ENCODE measurements around the gene SLC39A10.

The SLC39A10 gene

DNA sequence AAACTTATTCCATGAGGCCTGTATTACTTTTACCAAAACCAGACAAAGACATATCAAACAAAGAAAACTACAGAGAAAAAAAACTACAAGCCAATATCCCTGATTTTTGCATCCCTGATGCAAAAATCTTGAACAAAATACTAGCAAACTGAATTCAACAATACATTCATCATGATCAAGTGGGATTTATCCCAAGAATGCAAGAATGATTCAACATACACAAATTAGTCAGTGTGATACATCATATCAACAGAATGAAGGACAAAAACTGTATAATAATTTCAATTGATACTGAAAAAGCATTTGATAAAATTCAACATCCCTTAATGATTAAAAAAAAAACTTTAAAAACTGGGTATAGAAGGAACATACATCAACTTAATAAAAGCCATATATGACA lies 106.8 kb downstream of the SLC39A10 start:
- H3K4me1 Mint-ChIP-seq = no peaks in the 10 kb centered on the region
- ATAC-seq (replicated peaks; ENCODE audit: extremely low read depth, poor library complexity, severe bottlenecking) (no peak), DNase-seq (ENCODE audit: low spot score in 2 of 2) (no peak)
- no peaks in the 10 kb centered on the region for H3K36me3 Mint-ChIP-seq (ENCODE audit: insufficient read depth)
- no peak overlapping the region for H3K4me3 Mint-ChIP-seq
- H3K27me3 Mint-ChIP-seq = no peaks in the 10 kb centered on the region
- H3K9me3 Mint-ChIP-seq = peaks cover 45% of the 10 kb centered on the region
- H3K27ac Mint-ChIP-seq (ENCODE audit: low read depth) = no peak overlapping the region

DNA sequence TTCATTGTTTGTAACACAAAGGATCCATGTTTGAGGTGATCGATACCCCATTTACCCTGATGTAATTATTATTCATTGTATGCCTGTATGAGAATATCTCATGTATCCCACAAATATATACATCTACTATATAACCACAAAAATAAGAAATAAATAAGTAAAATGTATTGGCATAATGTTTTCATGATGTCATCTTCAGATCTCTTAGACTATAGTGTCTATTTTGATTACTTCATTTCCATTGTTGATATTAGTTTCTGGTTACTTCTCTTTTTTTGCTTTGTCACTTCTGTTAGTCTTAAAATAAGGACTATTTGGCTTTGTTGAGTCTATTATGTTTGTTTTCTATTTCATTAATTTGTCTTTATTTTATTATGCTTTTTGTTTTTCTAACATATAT lies 109.7 kb downstream of the SLC39A10 start:
- H3K4me3 Mint-ChIP-seq = no peak overlapping the region
- no peaks in the 10 kb centered on the region for H3K36me3 Mint-ChIP-seq (ENCODE audit: insufficient read depth)
- H3K9me3 Mint-ChIP-seq = peaks cover 44% of the 10 kb centered on the region
- H3K27me3 Mint-ChIP-seq = no peaks in the 10 kb centered on the region
- DNase-seq (ENCODE audit: low spot score in 2 of 2) (no peak), ATAC-seq (replicated peaks; ENCODE audit: extremely low read depth, poor library complexity, severe bottlenecking) (no peak)
- no peaks in the 10 kb centered on the region for H3K4me1 Mint-ChIP-seq
- no peak overlapping the region for H3K27ac Mint-ChIP-seq (ENCODE audit: low read depth)

DNA sequence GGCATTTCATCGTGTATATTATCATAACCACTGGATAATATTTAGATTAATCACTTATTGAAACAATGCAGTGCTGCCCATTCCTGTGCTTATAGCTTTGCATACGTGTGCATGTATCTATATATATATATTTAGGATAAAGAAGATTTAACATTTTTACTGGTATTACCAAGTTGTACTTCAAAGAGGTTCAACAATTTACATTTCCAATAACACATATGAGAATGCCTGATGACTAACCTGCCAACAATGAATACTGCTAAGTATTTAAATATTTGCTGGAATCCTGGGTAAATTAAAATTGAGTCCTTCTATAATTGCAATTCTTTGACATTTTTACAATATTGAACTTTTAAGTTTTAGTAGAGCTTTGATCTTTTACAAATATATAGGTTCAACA lies 111.4 kb downstream of the SLC39A10 start:
- Mint-ChIP-seq H3K36me3 (ENCODE audit: insufficient read depth) (no peaks in the 10 kb centered on the region), H3K27me3 (no peaks in the 10 kb centered on the region), H3K4me1 (no peaks in the 10 kb centered on the region), H3K4me3 (no peak overlapping the region), H3K9me3 (peaks cover 28% of the 10 kb centered on the region), H3K27ac (ENCODE audit: low read depth) (no peak overlapping the region)
- ATAC-seq (replicated peaks; ENCODE audit: extremely low read depth, poor library complexity, severe bottlenecking) (no peak), DNase-seq (ENCODE audit: low spot score in 2 of 2) (no peak)

DNA sequence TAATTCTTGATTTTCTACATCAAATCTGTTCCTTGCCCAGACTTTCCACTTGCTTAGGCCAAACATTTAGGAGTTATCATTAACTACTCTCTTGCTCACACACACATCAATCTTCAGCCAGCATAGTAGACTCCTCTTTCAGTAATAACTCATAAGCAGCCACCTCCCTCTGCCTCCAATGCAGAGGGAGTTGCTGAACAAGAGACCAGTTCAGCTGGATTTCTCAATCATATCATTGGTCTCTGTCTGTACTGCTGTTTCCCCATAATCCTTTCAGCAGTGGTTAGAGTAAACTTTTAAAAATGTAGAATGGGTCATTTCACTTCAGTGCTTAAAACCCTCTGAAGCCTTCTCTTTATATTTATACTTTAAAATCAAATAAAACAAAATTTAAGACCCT lies 112.9 kb downstream of the SLC39A10 start:
- Mint-ChIP-seq H3K27me3 (no peaks in the 10 kb centered on the region), H3K9me3 (peaks cover 18% of the 10 kb centered on the region), H3K4me3 (no peak overlapping the region), H3K4me1 (no peaks in the 10 kb centered on the region), H3K27ac (ENCODE audit: low read depth) (no peak overlapping the region), H3K36me3 (ENCODE audit: insufficient read depth) (peaks cover 2% of the 10 kb centered on the region)
- no peak for DNase-seq (ENCODE audit: low spot score in 2 of 2)
- ATAC-seq (replicated peaks; ENCODE audit: extremely low read depth, poor library complexity, severe bottlenecking) = no peak

DNA sequence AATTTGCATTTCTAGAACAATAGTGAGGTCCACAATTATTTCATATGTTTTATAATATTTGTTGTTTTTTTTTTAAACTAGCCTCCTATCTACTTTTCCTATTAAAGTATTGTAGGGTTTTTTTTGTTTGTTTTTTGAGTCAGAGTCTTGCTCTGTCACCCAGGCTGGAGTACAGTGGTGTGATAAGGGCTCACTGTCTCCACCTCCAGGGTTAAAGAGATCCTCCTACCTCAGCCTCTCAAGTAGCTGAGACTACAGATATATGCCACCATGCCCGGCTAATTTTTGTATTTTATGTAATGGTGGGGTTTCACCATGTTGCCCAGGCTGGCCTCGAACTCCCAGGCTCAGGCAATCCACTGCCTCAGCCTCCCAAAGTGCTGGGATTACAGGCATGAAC lies 122.5 kb downstream of the SLC39A10 start:
- peaks cover 18% of the 10 kb centered on the region for H3K27me3 Mint-ChIP-seq
- H3K4me3 Mint-ChIP-seq = no peak overlapping the region
- no peaks in the 10 kb centered on the region for H3K36me3 Mint-ChIP-seq (ENCODE audit: insufficient read depth)
- H3K27ac Mint-ChIP-seq (ENCODE audit: low read depth) = no peak overlapping the region
- ATAC-seq (replicated peaks; ENCODE audit: extremely low read depth, poor library complexity, severe bottlenecking) (no peak), DNase-seq (ENCODE audit: low spot score in 2 of 2) (no peak)
- no peaks in the 10 kb centered on the region for H3K9me3 Mint-ChIP-seq
- H3K4me1 Mint-ChIP-seq = no peaks in the 10 kb centered on the region

DNA sequence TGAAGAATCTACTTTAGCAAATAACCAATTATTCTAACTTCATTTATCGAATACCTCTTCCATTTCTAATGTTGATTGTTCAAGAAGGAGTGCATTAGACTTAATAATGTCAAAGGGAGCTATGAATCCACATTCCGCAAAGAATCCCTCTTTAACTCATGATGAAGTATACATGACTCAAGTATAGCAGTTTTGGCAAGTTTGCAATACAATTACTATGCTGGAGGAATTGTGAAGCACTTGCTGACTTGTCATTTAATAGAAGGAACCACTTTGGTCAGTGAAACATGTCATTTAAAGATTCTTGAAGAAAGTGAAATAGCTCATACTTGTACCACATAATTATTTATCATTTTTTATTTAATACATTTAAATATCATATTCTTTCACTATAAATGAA lies 125.1 kb downstream of the SLC39A10 start:
- Mint-ChIP-seq H3K36me3 (ENCODE audit: insufficient read depth) (no peaks in the 10 kb centered on the region), H3K27ac (ENCODE audit: low read depth) (no peak overlapping the region)
- no peak for ATAC-seq (replicated peaks; ENCODE audit: extremely low read depth, poor library complexity, severe bottlenecking)

More for the DNA sequence above, 125.1 kb downstream of the SLC39A10 start:
- no peaks in the 10 kb centered on the region for H3K4me1 Mint-ChIP-seq
- no peak overlapping the region for H3K4me3 Mint-ChIP-seq
- no peak for DNase-seq (ENCODE audit: low spot score in 2 of 2)
- H3K9me3 Mint-ChIP-seq = no peaks in the 10 kb centered on the region
- peaks cover 27% of the 10 kb centered on the region for H3K27me3 Mint-ChIP-seq
